ENCODE measurements around the gene RCAN2.

DNA sequence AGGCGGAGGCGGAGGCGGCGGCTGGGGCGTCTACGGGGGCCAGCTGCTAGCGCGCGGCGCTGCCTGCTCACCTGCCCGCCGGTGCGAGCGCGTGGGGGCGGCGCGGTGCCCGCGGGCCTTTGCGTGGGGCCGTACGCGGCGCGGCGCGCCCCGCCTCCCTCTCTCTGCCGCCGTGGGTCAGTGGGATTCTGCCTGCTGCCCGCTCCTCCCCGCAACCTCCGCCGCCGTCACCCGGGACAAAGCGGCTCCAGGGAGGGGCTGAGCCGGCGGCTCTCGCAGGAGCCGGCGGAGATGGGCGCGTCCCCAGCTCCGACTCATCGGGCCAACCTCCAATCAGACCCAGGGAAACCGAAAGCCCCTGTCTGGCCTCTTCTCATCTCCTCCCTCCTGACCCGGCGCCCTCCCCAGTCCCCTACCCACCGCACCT, at the start of gene RCAN2:
- TF ChIP-seq CTCF (conservative IDR thresholded peaks at IDR 0.05) (no peak), ZFX (IDR thresholded peaks at IDR 0.05) (no peak)
